GM12878 (cell line): ENCODE data around the gene XPNPEP2. TPM values are rescaled to one million over a fixed set of nuclear protein-coding genes. Genes with fewer than 3 reads are reported as not detected.

Source experiments
- BACH1 ChIP-seq: fragments of 450-650 bp; IDR thresholded peaks from 2 replicates; pipeline ENCODE4 v1.6.1; 2017; ENCODE audit warnings: mild to moderate bottlenecking, borderline replicate concordance
- BMI1 ChIP-seq: fragments of 450-650 bp; IDR thresholded peaks from 2 replicates; pipeline ENCODE4 v1.6.1; 2016; ENCODE audit warnings: mild to moderate bottlenecking, moderate library complexity, borderline replicate concordance
- CBX3 ChIP-seq: fragments of 200-600 bp; sonication (generic); IDR thresholded peaks from 2 replicates; pipeline ENCODE4 v1.6.1; 2016; ENCODE audit warnings: low read depth, borderline replicate concordance
- CEBPB ChIP-seq, 2 experiments: fragments of 150-350 bp in 1 of 2; IDR thresholded peaks; 2 replicates each; pipeline ENCODE4 v1.6.1; 2012 to 2014; ENCODE audit warnings: low read depth in 2 of 2, low read length in 2 of 2, borderline replicate concordance in 1 of 2, inconsistent platforms in 1 of 2
- E4F1 ChIP-seq: fragments of 450-650 bp; IDR thresholded peaks from 2 replicates; pipeline ENCODE4 v1.6.1; 2018; ENCODE audit warnings: borderline replicate concordance, mild to moderate bottlenecking; ENCODE audit not compliant: partially characterized antibody
- EP300 ChIP-seq, 2 experiments: fragments of 150-350 bp in 1 of 2; IDR thresholded peaks; 2 replicates each; pipeline ENCODE4 v1.6.1; 2011 to 2012; ENCODE audit warnings: low read depth in 2 of 2, low read length in 2 of 2, borderline replicate concordance in 1 of 2, improper control_type of control experiment in 1 of 2, inconsistent platforms in 1 of 2; ENCODE audit not compliant: control insufficient read depth in 1 of 2
- ESRRA ChIP-seq: IDR thresholded peaks from 2 replicates; pipeline ENCODE4 v1.6.1; 2012; ENCODE audit warnings: mild to moderate bottlenecking, low read length, improper control_type of control experiment
- FOXK2 ChIP-seq: fragments of 450-650 bp; IDR thresholded peaks from 2 replicates; pipeline ENCODE4 v1.6.1; 2017; ENCODE audit warnings: mild to moderate bottlenecking, moderate library complexity
- GATAD2B ChIP-seq: fragments of 450-650 bp; conservative IDR thresholded peaks from 2 replicates; pipeline ENCODE4 v1.6.1; 2017; ENCODE audit warnings: low read depth, mild to moderate bottlenecking, moderate library complexity
- HDAC2 ChIP-seq: fragments of 200-600 bp; sonication (generic); IDR thresholded peaks from 2 replicates; pipeline ENCODE4 v1.6.1; 2017
- HDAC6 ChIP-seq: fragments of 200-600 bp; sonication (generic); IDR thresholded peaks from one replicate; pipeline ENCODE4 v1.8.0; 2017; ENCODE audit warnings: antibody characterized with exemption; ENCODE audit not compliant: unreplicated experiment
- MTA3 ChIP-seq: IDR thresholded peaks from 2 replicates; pipeline ENCODE4 v1.6.1; 2012; ENCODE audit warnings: low read length, inconsistent platforms, borderline replicate concordance
- MYB ChIP-seq: fragments of 150-350 bp; IDR thresholded peaks from 2 replicates; pipeline ENCODE4 v1.6.1; 2014; ENCODE audit warnings: mild to moderate bottlenecking, low read depth, low read length, borderline replicate concordance
- NFXL1 ChIP-seq: fragments of 450-650 bp; IDR thresholded peaks from 2 replicates; pipeline ENCODE4 v1.6.1; 2017; ENCODE audit warnings: antibody characterized with exemption, mild to moderate bottlenecking, borderline replicate concordance
- NR2C2 ChIP-seq: IDR thresholded peaks from 2 replicates; pipeline ENCODE4 v1.6.1; 2011; ENCODE audit warnings: borderline replicate concordance, low read depth; ENCODE audit not compliant: control insufficient read depth, insufficient read length
- NR2F1 ChIP-seq: fragments of 450-650 bp; conservative IDR thresholded peaks from 2 replicates; pipeline ENCODE4 v1.6.1; 2017; ENCODE audit warnings: mild to moderate bottlenecking
- PKNOX1 ChIP-seq: fragments of 450-650 bp; IDR thresholded peaks from 2 replicates; pipeline ENCODE4 v1.6.1; 2016; ENCODE audit warnings: mild to moderate bottlenecking
- RELA ChIP-seq: fragments of 450-650 bp; IDR thresholded peaks from 2 replicates; pipeline ENCODE4 v1.8.0; 2014; ENCODE audit warnings: borderline replicate concordance; ENCODE audit not compliant: partially characterized antibody
- SREBF1 ChIP-seq: IDR thresholded peaks from 2 replicates; pipeline ENCODE4 v1.6.1; 2012; ENCODE audit warnings: mild to moderate bottlenecking, low read length
- STAT3 ChIP-seq: IDR thresholded peaks from 2 replicates; pipeline ENCODE4 v1.6.1; 2011; ENCODE audit warnings: low read depth, low read length, improper control_type of control experiment
- TAF1 ChIP-seq: IDR thresholded peaks from 2 replicates; pipeline ENCODE4 v1.6.1; 2011; ENCODE audit warnings: mild to moderate bottlenecking, low read depth, low read length, borderline replicate concordance
- TARDBP ChIP-seq: IDR thresholded peaks from 2 replicates; pipeline ENCODE4 v1.6.1; 2016; ENCODE audit warnings: borderline replicate concordance
- TCF3 ChIP-seq: IDR thresholded peaks from 2 replicates; pipeline ENCODE4 v1.6.1; 2012; ENCODE audit warnings: low read depth, mild to moderate bottlenecking, low read length, borderline replicate concordance; ENCODE audit not compliant: insufficient read depth
- YY1 ChIP-seq: IDR thresholded peaks from 2 replicates; pipeline ENCODE4 v1.6.1; 2011; ENCODE audit warnings: low read depth, mild to moderate bottlenecking, low read length
- ZBTB11 ChIP-seq: fragments of 450-650 bp; formaldehyde crosslinking; IDR thresholded peaks from 2 replicates; pipeline ENCODE4 v1.5.0; 2022; ENCODE audit warnings: mild to moderate bottlenecking, missing genetic modification characterization
- ZNF384 ChIP-seq: IDR thresholded peaks from 2 replicates; pipeline ENCODE4 v1.6.1; 2012; ENCODE audit warnings: low read depth, mild to moderate bottlenecking, low read length, improper control_type of control experiment, borderline replicate concordance
- ZNF622 ChIP-seq: fragments of 450-650 bp; IDR thresholded peaks from 2 replicates; pipeline ENCODE4 v1.6.1; 2017; ENCODE audit warnings: mild to moderate bottlenecking, inconsistent platforms
- polyA plus RNA-seq, 11 experiments: library from polyadenylated mRNA; depleted of rRNA in 4 of 11; unstranded in 6 of 11; stranded (reverse) in 5 of 11; fragments of >200 nt; fragmentation: Nextera tagmentation in 4 of 11; fragmentation: Illumina TruSeq in 1 of 11; extraction: Ambion mirVana in 4 of 11; extraction: Trizol in 1 of 11; gene quantifications; 1 replicate in 1 of 11; 2 replicates in 10 of 11; pipeline versions ENCODE4 v1.2.1 to v1.2.3, GENCODE V29; 2011 to 2016; ENCODE audit warnings: inconsistent platforms in 2 of 11, missing spikeins in 2 of 11, low read depth in 1 of 11
- total RNA-seq, 4 experiments: library from RNA; depleted of rRNA in 3 of 4; stranded (reverse); fragments of >200 nt in 3 of 4; fragmentation: Illumina TruSeq in 1 of 4; extraction: Trizol in 1 of 4; gene quantifications; 2 replicates each; pipeline versions ENCODE4 v1.2.1 to v1.2.3, GENCODE V29; 2013 to 2021

Gene XPNPEP2
- total and polyA plus RNA-seq, 10 of the 15 experiments (the other 5 are each of a cell fraction or from before 2014, with no cell fraction given), result 0.04 to 0.37 (median 0.15) TPM

- TF ChIP-seq E4F1, result no peak
- peak; percentile 91; the same call in 1 of the 2 replicates for TF ChIP-seq GATAD2B
- no peak for TF ChIP-seq TCF3
- TF ChIP-seq SREBF1, result no peak
- peak; percentile 33 to 97 for TF ChIP-seq EP300 (IDR thresholded peaks at IDR 0.05; ENCODE audit: borderline replicate concordance in 1 of 2, control insufficient read depth in 1 of 2, low read depth in 2 of 2, low read length in 2 of 2)
- TF ChIP-seq ESRRA, result no peak
- TF ChIP-seq ZNF384, result no peak
- TF ChIP-seq CBX3, result no peak
- TF ChIP-seq MTA3, result no peak
- TF ChIP-seq CEBPB (IDR thresholded peaks at IDR 0.05; ENCODE audit: borderline replicate concordance in 1 of 2, low read depth in 2 of 2, low read length in 2 of 2), result no peak
- TF ChIP-seq STAT3, result no peak
- no peak for TF ChIP-seq ZBTB11 (CRISPR knock-in tag)
- peak; percentile 59; the same call in 1 of the 2 replicates for TF ChIP-seq BMI1
- no peak for TF ChIP-seq TARDBP
- TF ChIP-seq YY1, result no peak
- TF ChIP-seq NR2F1, result peak; percentile 94
- no peak for TF ChIP-seq ZNF622
- no peak for TF ChIP-seq TAF1
- no peak for TF ChIP-seq MYB
- no peak for TF ChIP-seq FOXK2
- peak; percentile 68; the same call in 1 of the 2 replicates for TF ChIP-seq BACH1
- no peak for TF ChIP-seq RELA
- TF ChIP-seq HDAC6, result no peak
- no peak; the same call in 1 of the 2 replicates for TF ChIP-seq PKNOX1
- TF ChIP-seq HDAC2, result no peak
- TF ChIP-seq NFXL1, result no peak
- TF ChIP-seq NR2C2, result no peak
Observed at GRCh38 chrX:129786210-129786651, 47.5 kb downstream of the XPNPEP2 start (continued).
